ENCODE measurements around the gene LGI4.

DNA sequence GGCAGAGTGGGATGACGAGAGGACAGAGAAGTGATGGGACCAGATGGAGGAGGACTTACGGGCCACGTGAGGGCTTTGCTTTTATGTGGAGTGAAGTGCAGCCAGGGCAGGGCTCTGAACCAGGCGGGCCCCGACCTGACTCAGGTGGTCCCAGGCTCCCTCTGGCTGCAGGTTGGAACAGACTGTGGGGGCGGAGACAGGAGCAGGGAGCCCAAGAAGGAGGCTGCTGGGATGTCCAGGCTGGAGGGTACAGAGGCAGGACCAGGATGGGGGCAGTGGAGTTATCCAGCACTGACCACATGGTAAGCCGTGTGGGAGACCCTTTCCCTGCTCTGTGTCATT, 21.8 kb upstream of the LGI4 start:
- TF ChIP-seq, protein P1, sequence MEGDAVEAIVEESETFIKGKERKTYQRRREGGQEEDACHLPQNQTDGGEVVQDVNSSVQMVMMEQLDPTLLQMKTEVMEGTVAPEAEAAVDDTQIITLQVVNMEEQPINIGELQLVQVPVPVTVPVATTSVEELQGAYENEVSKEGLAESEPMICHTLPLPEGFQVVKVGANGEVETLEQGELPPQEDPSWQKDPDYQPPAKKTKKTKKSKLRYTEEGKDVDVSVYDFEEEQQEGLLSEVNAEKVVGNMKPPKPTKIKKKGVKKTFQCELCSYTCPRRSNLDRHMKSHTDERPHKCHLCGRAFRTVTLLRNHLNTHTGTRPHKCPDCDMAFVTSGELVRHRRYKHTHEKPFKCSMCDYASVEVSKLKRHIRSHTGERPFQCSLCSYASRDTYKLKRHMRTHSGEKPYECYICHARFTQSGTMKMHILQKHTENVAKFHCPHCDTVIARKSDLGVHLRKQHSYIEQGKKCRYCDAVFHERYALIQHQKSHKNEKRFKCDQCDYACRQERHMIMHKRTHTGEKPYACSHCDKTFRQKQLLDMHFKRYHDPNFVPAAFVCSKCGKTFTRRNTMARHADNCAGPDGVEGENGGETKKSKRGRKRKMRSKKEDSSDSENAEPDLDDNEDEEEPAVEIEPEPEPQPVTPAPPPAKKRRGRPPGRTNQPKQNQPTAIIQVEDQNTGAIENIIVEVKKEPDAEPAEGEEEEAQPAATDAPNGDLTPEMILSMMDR (IDR thresholded peaks at IDR 0.05; ENCODE audit: low read length): no peak
- no peak for TF ChIP-seq EZH2 (optimal IDR thresholded peaks at IDR 0.05; ENCODE audit: low read depth, low read length)
- no peak for TF ChIP-seq EZH2phosphoT487 (IDR thresholded peaks at IDR 0.05; ENCODE audit: low read length)
